HG02571 (cell line): ENCODE data around the gene CHMP2A.

Experiments used
- ATAC-seq: cut with Tn5 transposase; IDR thresholded peaks from one replicate; pipeline ENCODE4 v1.9.1; 2021; ENCODE audit warnings: mild to moderate bottlenecking, moderate library complexity; ENCODE audit not compliant: unreplicated experiment

CHMP2A gene

GRCh38 chr19:58556622-58557220, 1.8 kb upstream of the CHMP2A start:
- no peak for ATAC-seq

- ATAC-seq: no peak
Measured at GRCh38 chr19:58555920-58556621, 1.2 kb upstream of the CHMP2A start.

- ATAC-seq: no peak
Measured at GRCh38 chr19:58555369-58555885, 522 bp upstream of the CHMP2A start.

GRCh38 chr19:58553799-58554493, 959 bp downstream of the CHMP2A start:
- ATAC-seq: no peak

- no peak for ATAC-seq
Measured at GRCh38 chr19:58552655-58553054, 2.2 kb downstream of the CHMP2A start.

GRCh38 chr19:58551577-58552471, 3.1 kb downstream of the CHMP2A start:
- no peak for ATAC-seq

GRCh38 chr19:58551123-58551497, 3.8 kb downstream of the CHMP2A start:
- no peak for ATAC-seq

GRCh38 chr19:58550362-58551122, 4.4 kb downstream of the CHMP2A start:
- no peak for ATAC-seq

GRCh38 chr19:58549664-58550361, 5.1 kb downstream of the CHMP2A start:
- ATAC-seq: no peak

GRCh38 chr19:58548859-58549663, 5.8 kb downstream of the CHMP2A start:
- ATAC-seq: no peak

GRCh38 chr19:58547323-58548312, 7.3 kb downstream of the CHMP2A start:
- no peak for ATAC-seq

GRCh38 chr19:58546019-58546530, 8.8 kb downstream of the CHMP2A start:
- ATAC-seq: no peak

- no peak for ATAC-seq
Measured at GRCh38 chr19:58545286-58546018, 9.5 kb downstream of the CHMP2A start.

- peak; percentile 51 for ATAC-seq
Measured at GRCh38 chr19:58544591-58545285, 10.2 kb downstream of the CHMP2A start.

GRCh38 chr19:58543826-58544590, 10.9 kb downstream of the CHMP2A start, which contains the start of gene TRIM28:
Gene TRIM28 (plus strand): TSS chr19:58544064. CDS start chr19:58544758, 694 bp downstream.
- ATAC-seq: peak; percentile 66
